Measurements from ENCODE around the gene ZNF532. TPM values are rescaled to one million over a fixed set of nuclear protein-coding genes. Genes with fewer than 3 reads are reported as not detected.

Gene ZNF532
- total and polyA plus RNA-seq, 9 of the 15 experiments (the other 6 are each of a cell fraction or from before 2014, with no cell fraction given) = 0.42 TPM; not detected in 8

GRCh38 chr18:58838946-58839345 is 25.7 kb upstream of the ZNF532 start:
- H3K36me3 ChIP-seq (ENCODE audit: control insufficient read depth, insufficient read depth, low read length) = no peaks in the 10 kb centered on the region
- no peak overlapping the region for H3K4me2 ChIP-seq (ENCODE audit: insufficient read depth, low read length)
- H3K27me3 ChIP-seq (ENCODE audit: control insufficient read depth in 2 of 2, insufficient read depth in 2 of 2, low read length in 2 of 2) = no peaks in the 10 kb centered on the region; a peak in 1 of 5 replicates
- H3K79me2 ChIP-seq (ENCODE audit: control insufficient read depth, insufficient read depth, low read length) = no peaks in the 10 kb centered on the region
- ATAC-seq = no peak
- no peaks in the 10 kb centered on the region for H3K4me1 ChIP-seq (replicated peaks in 1 of 2; ENCODE audit: control insufficient read depth in 2 of 2, insufficient read depth in 2 of 2, low read length in 2 of 2)
- H4K20me1 ChIP-seq (replicated peaks; ENCODE audit: control insufficient read depth, insufficient read depth, low read length) = no peaks in the 10 kb centered on the region
- no peaks in the 10 kb centered on the region for H3K9me1 ChIP-seq (ENCODE audit: control insufficient read depth, insufficient read depth, low read length)
- intact Hi-C loops (cut with micrococcal nuclease) = no loop called here
- in situ Hi-C loops (cut with MboI) = no loop called here
- no TSS peak for BruUV-seq (replicated peaks)
- no peak overlapping the region for H3K9ac ChIP-seq (ENCODE audit: insufficient read depth in 1 of 2, low read depth in 2 of 2, low read length in 2 of 2)
- POLR2A ChIA-PET = interaction anchor here (0.6 kb wide), 1 partner anchor 175 kb away, joined by 3 read pairs; no protein-coding TSS in a partner anchor
- H3K9me3 ChIP-seq (replicated peaks; ENCODE audit: control insufficient read depth, insufficient read depth, low read depth, low read length) = no peaks in the 10 kb centered on the region
- H2AFZ ChIP-seq (ENCODE audit: low read depth, low read length) = no peak overlapping the region
- 0% methylated on average over 3 of the region's 6 CpGs for WGBS (ENCODE audit: insufficient coverage, low coverage, missing lambda C conversion rate)
- no peak for DNase-seq (ENCODE audit: extremely low read depth in 1 of 4, low spot score in 3 of 4)
- no peak for FAIRE-seq
- CTCF ChIA-PET (ENCODE audit: low intra/inter-chr PET ratio) = interaction anchor here (0.6 kb wide), 1 partner anchor 317 kb away, joined by 4 read pairs; no protein-coding TSS in a partner anchor
- no peak overlapping the region for H3K27ac ChIP-seq (ENCODE audit: extremely low read depth, low read depth, low read length)
- no peak overlapping the region for H3K4me3 ChIP-seq
- TF ChIP-seq, protein P1, sequence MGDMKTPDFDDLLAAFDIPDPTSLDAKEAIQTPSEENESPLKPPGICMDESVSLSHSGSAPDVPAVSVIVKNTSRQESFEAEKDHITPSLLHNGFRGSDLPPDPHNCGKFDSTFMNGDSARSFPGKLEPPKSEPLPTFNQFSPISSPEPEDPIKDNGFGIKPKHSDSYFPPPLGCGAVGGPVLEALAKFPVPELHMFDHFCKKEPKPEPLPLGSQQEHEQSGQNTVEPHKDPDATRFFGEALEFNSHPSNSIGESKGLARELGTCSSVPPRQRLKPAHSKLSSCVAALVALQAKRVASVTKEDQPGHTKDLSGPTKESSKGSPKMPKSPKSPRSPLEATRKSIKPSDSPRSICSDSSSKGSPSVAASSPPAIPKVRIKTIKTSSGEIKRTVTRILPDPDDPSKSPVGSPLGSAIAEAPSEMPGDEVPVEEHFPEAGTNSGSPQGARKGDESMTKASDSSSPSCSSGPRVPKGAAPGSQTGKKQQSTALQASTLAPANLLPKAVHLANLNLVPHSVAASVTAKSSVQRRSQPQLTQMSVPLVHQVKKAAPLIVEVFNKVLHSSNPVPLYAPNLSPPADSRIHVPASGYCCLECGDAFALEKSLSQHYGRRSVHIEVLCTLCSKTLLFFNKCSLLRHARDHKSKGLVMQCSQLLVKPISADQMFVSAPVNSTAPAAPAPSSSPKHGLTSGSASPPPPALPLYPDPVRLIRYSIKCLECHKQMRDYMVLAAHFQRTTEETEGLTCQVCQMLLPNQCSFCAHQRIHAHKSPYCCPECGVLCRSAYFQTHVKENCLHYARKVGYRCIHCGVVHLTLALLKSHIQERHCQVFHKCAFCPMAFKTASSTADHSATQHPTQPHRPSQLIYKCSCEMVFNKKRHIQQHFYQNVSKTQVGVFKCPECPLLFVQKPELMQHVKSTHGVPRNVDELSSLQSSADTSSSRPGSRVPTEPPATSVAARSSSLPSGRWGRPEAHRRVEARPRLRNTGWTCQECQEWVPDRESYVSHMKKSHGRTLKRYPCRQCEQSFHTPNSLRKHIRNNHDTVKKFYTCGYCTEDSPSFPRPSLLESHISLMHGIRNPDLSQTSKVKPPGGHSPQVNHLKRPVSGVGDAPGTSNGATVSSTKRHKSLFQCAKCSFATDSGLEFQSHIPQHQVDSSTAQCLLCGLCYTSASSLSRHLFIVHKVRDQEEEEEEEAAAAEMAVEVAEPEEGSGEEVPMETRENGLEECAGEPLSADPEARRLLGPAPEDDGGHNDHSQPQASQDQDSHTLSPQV (IDR thresholded peaks at IDR 0.05) = no peak
- TF ChIP-seq TRIM24 (IDR thresholded peaks at IDR 0.05) (no peak), FOXA1 (IDR thresholded peaks at IDR 0.05; ENCODE audit: borderline replicate concordance) (no peak), ELF1 (tag; IDR thresholded peaks at IDR 0.05) (no peak), MTA2 (IDR thresholded peaks at IDR 0.05; ENCODE audit: low read depth) (no peak), ZNF224 (CRISPR knock-in tag; IDR thresholded peaks at IDR 0.05) (no peak), ZNF174 (CRISPR knock-in tag; IDR thresholded peaks at IDR 0.05) (no peak), EZH2 (IDR thresholded peaks at IDR 0.05; ENCODE audit: borderline replicate concordance, low read depth, low read length) (no peak), NCOA1 (IDR thresholded peaks at IDR 0.05; ENCODE audit: low read depth) (no peak), ATF7 (IDR thresholded peaks at IDR 0.05) (no peak), POLR3G (IDR thresholded peaks at IDR 0.05; ENCODE audit: extremely low read depth, insufficient read length, insufficient replicate concordance) (no peak), NFIX (CRISPR knock-in tag; IDR thresholded peaks at IDR 0.05; ENCODE audit: low read depth) (no peak), YBX1 (IDR thresholded peaks at IDR 0.05) (no peak), MYNN (IDR thresholded peaks at IDR 0.05) (no peak), MYNN (CRISPR knock-in tag; IDR thresholded peaks at IDR 0.05) (no peak)
- TF ChIP-seq, protein P2, sequence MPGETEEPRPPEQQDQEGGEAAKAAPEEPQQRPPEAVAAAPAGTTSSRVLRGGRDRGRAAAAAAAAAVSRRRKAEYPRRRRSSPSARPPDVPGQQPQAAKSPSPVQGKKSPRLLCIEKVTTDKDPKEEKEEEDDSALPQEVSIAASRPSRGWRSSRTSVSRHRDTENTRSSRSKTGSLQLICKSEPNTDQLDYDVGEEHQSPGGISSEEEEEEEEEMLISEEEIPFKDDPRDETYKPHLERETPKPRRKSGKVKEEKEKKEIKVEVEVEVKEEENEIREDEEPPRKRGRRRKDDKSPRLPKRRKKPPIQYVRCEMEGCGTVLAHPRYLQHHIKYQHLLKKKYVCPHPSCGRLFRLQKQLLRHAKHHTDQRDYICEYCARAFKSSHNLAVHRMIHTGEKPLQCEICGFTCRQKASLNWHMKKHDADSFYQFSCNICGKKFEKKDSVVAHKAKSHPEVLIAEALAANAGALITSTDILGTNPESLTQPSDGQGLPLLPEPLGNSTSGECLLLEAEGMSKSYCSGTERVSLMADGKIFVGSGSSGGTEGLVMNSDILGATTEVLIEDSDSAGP (CRISPR knock-in tag; IDR thresholded peaks at IDR 0.05) = no peak
- TF ChIP-seq, protein P3, sequence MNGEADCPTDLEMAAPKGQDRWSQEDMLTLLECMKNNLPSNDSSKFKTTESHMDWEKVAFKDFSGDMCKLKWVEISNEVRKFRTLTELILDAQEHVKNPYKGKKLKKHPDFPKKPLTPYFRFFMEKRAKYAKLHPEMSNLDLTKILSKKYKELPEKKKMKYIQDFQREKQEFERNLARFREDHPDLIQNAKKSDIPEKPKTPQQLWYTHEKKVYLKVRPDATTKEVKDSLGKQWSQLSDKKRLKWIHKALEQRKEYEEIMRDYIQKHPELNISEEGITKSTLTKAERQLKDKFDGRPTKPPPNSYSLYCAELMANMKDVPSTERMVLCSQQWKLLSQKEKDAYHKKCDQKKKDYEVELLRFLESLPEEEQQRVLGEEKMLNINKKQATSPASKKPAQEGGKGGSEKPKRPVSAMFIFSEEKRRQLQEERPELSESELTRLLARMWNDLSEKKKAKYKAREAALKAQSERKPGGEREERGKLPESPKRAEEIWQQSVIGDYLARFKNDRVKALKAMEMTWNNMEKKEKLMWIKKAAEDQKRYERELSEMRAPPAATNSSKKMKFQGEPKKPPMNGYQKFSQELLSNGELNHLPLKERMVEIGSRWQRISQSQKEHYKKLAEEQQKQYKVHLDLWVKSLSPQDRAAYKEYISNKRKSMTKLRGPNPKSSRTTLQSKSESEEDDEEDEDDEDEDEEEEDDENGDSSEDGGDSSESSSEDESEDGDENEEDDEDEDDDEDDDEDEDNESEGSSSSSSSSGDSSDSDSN (IDR thresholded peaks at IDR 0.05; ENCODE audit: borderline replicate concordance in 1 of 2, low read depth in 2 of 2, low read length in 2 of 2) = no peak
